ENCODE results near the gene GDF10. TPM values are rescaled to one million over a fixed set of nuclear protein-coding genes. Genes with fewer than 3 reads are reported as not detected.

The GDF10 gene
- polyA plus RNA-seq, 1 donor (not counting 4 experiments of a cell fraction or from before 2014, with no cell fraction given) = not detected

DNA sequence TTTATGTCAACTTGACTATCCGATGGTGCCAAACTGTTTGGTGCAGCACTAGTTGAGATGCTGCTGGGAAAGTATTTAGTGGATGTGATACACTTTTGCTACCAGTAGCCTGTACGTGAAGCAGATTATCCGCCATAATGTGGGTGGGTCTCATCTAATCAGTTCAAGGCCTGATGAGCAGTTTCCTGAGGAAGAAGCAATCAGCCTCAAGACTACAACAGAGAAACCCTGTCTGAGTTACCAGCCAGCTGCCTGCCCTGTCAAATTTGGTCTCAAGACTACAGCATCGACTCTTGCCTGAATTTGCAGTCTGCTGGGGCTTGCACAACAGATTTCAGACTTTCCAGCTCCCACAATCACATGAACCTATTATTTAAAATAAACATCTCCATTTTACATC is 37.3 kb downstream of the GDF10 start:
- dilution Hi-C loops (cut with MboI; ENCODE audit: extremely low pct_ligation_motif_present, low sequenced_read_pairs) = no loop called here
- TF ChIP-seq EZH2 (IDR thresholded peaks at IDR 0.05; ENCODE audit: low read length) = no peak
- TF ChIP-seq, protein P1, sequence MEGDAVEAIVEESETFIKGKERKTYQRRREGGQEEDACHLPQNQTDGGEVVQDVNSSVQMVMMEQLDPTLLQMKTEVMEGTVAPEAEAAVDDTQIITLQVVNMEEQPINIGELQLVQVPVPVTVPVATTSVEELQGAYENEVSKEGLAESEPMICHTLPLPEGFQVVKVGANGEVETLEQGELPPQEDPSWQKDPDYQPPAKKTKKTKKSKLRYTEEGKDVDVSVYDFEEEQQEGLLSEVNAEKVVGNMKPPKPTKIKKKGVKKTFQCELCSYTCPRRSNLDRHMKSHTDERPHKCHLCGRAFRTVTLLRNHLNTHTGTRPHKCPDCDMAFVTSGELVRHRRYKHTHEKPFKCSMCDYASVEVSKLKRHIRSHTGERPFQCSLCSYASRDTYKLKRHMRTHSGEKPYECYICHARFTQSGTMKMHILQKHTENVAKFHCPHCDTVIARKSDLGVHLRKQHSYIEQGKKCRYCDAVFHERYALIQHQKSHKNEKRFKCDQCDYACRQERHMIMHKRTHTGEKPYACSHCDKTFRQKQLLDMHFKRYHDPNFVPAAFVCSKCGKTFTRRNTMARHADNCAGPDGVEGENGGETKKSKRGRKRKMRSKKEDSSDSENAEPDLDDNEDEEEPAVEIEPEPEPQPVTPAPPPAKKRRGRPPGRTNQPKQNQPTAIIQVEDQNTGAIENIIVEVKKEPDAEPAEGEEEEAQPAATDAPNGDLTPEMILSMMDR (optimal IDR thresholded peaks at IDR 0.05 in 1 of 3, IDR thresholded peaks at IDR 0.05 in 1 of 3, conservative IDR thresholded peaks at IDR 0.05 in 1 of 3; ENCODE audit: extremely low read depth in 1 of 3, insufficient read depth in 2 of 3, low read length in 3 of 3) = no peak
- H2AFZ ChIP-seq (ENCODE audit: control insufficient read depth, low read length) = no peak overlapping the region
- H3K9me3 ChIP-seq (ENCODE audit: control insufficient read depth, low read depth, low read length) = no peaks in the 10 kb centered on the region
- DNase-seq (ENCODE audit: low read depth, low spot score) (no peak), FAIRE-seq (no peak)
- no peaks in the 10 kb centered on the region for H3K9me1 ChIP-seq (ENCODE audit: control insufficient read depth, extremely low read depth, insufficient read depth, low read length)
- H4K20me1 ChIP-seq (ENCODE audit: control insufficient read depth, extremely low read depth, insufficient read depth, low read length) = no peaks in the 10 kb centered on the region
- no peaks in the 10 kb centered on the region for H3K4me1 ChIP-seq (ENCODE audit: control insufficient read depth, extremely low read depth, insufficient read depth, low read length)
- no peaks in the 10 kb centered on the region for H3K36me3 ChIP-seq (ENCODE audit: control insufficient read depth in 2 of 2, extremely low read depth in 1 of 2, insufficient read depth in 2 of 2, low read length in 2 of 2)
- H3K27ac ChIP-seq (ENCODE audit: control insufficient read depth, insufficient read depth, low read length) = no peak overlapping the region
- H3K4me2 ChIP-seq (ENCODE audit: control insufficient read depth, extremely low read depth, insufficient read depth, low read depth, low read length) = no peak overlapping the region
- H3K27me3 ChIP-seq (ENCODE audit: control insufficient read depth, extremely low read depth, insufficient read depth, low read length) = peaks cover 18% of the 10 kb centered on the region
- no peak overlapping the region for H3K4me3 ChIP-seq (ENCODE audit: control insufficient read depth in 2 of 3, extremely low read depth in 1 of 3, insufficient read depth in 2 of 3, low read depth in 1 of 3, low read length in 3 of 3)
- no peaks in the 10 kb centered on the region for H3K79me2 ChIP-seq (ENCODE audit: control insufficient read depth, insufficient read depth, low read length)
- H3K9ac ChIP-seq (ENCODE audit: control insufficient read depth, extremely low read depth, insufficient read depth, low read length) = no peak overlapping the region

DNA sequence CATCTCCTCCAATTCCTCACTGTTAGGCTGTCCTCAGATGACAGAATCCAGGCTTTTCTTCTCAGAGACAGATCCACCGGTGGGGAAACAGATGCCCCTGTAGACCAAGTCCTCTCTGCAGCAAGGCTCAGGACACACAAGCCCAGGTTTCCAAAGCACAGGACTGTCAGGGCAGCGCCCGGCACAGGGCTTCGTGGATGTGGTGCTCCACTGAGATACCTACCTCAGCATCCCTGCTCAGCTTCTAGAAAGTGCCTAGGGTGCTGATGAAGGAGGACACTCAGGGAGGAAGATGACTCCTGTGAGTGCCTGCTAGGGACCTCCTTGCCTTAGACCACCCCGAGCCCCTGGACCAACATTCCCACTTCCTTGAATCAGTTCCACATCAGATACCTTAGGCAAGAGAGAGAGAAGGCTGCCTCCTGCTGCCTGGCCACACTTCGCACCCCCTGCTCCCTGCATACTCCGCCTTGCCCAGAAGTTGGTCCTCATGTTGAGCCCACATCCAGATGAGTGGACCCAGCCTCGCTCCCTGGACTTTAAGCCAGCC is 39.3 kb downstream of the GDF10 start:
- no peak for DNase-seq (ENCODE audit: low read depth, low spot score)
- no peaks in the 10 kb centered on the region for H3K79me2 ChIP-seq (ENCODE audit: control insufficient read depth, insufficient read depth, low read length)
- H3K9me1 ChIP-seq (ENCODE audit: control insufficient read depth, extremely low read depth, insufficient read depth, low read length) = no peaks in the 10 kb centered on the region
- FAIRE-seq = no peak
- no peaks in the 10 kb centered on the region for H3K36me3 ChIP-seq (ENCODE audit: control insufficient read depth in 2 of 2, extremely low read depth in 1 of 2, insufficient read depth in 2 of 2, low read length in 2 of 2)
- no peak overlapping the region for H3K27ac ChIP-seq (ENCODE audit: control insufficient read depth, insufficient read depth, low read length)
- TF ChIP-seq EZH2 (IDR thresholded peaks at IDR 0.05; ENCODE audit: low read length) = no peak
- TF ChIP-seq, protein P1 (optimal IDR thresholded peaks at IDR 0.05 in 1 of 3, IDR thresholded peaks at IDR 0.05 in 1 of 3, conservative IDR thresholded peaks at IDR 0.05 in 1 of 3; ENCODE audit: extremely low read depth in 1 of 3, insufficient read depth in 2 of 3, low read length in 3 of 3) = no peak
- no peak overlapping the region for H2AFZ ChIP-seq (ENCODE audit: control insufficient read depth, low read length)
- H3K27me3 ChIP-seq (ENCODE audit: control insufficient read depth, extremely low read depth, insufficient read depth, low read length) = peaks cover 10% of the 10 kb centered on the region
- no peak overlapping the region for H3K4me2 ChIP-seq (ENCODE audit: control insufficient read depth, extremely low read depth, insufficient read depth, low read depth, low read length)
- H4K20me1 ChIP-seq (ENCODE audit: control insufficient read depth, extremely low read depth, insufficient read depth, low read length) = no peaks in the 10 kb centered on the region
- H3K4me1 ChIP-seq (ENCODE audit: control insufficient read depth, extremely low read depth, insufficient read depth, low read length) = no peaks in the 10 kb centered on the region
- H3K4me3 ChIP-seq (ENCODE audit: control insufficient read depth in 2 of 3, extremely low read depth in 1 of 3, insufficient read depth in 2 of 3, low read depth in 1 of 3, low read length in 3 of 3) = no peak overlapping the region
- dilution Hi-C loops (cut with MboI; ENCODE audit: extremely low pct_ligation_motif_present, low sequenced_read_pairs) = no loop called here
- no peaks in the 10 kb centered on the region for H3K9me3 ChIP-seq (ENCODE audit: control insufficient read depth, low read depth, low read length)
- H3K9ac ChIP-seq (ENCODE audit: control insufficient read depth, extremely low read depth, insufficient read depth, low read length) = no peak overlapping the region

Measured in keratinocyte (primary cell).